Heart left ventricle (tissue), 16 donors: ENCODE data around the gene ASXL2. TPM values are rescaled to one million over a fixed set of nuclear protein-coding genes. Genes with fewer than 3 reads are reported as not detected.

Experiments used
- ATAC-seq, 4 donors: fragments of 200-7000 bp; cut with Tn5 transposase; one replicate each; pipeline ENCODE4 v1.9.1; 2020 to 2022; ENCODE audit warnings: moderate library complexity in 4 of 4, mild to moderate bottlenecking in 3 of 4, moderate number of reproducible peaks in 1 of 4
- DNase-seq, 5 donors: peaks; one replicate each; pipeline ENCODE4 v3.0.0-alpha.2; 2020
- H3K27ac ChIP-seq, 12 donors: fragments of 200-600 bp; sonication (generic) in 4 of 12; one replicate each; pipeline versions ENCODE4 v1.5.0 to v1.8.0; 2016 to 2022; ENCODE audit warnings: mild to moderate bottlenecking in 2 of 12
- H3K27me3 ChIP-seq, 9 donors: fragments of 200-600 bp; sonication (generic) in 2 of 9; one replicate each; pipeline versions ENCODE4 v1.5.1 to v1.8.0; 2016 to 2022; ENCODE audit warnings: mild to moderate bottlenecking in 3 of 9
- H3K36me3 ChIP-seq, 9 donors: fragments of 200-600 bp; sonication (generic) in 2 of 9; one replicate each; pipeline versions ENCODE4 v1.5.0 to v1.8.0; 2018 to 2022; ENCODE audit warnings: mild to moderate bottlenecking in 2 of 9
- H3K4me1 ChIP-seq, 12 donors: fragments of 200-600 bp; sonication (generic) in 4 of 12; one replicate each; pipeline versions ENCODE4 v1.5.0 to v1.8.0; 2016 to 2022; ENCODE audit warnings: mild to moderate bottlenecking in 3 of 12
- H3K4me3 ChIP-seq, 12 donors: fragments of 200-600 bp; sonication (generic) in 4 of 12; one replicate each; pipeline versions ENCODE4 v1.5.0 to v1.8.0; 2017 to 2022; ENCODE audit warnings: mild to moderate bottlenecking in 9 of 12, moderate library complexity in 4 of 12
- H3K9me3 ChIP-seq, 12 donors: fragments of 200-600 bp; sonication (generic) in 4 of 12; one replicate each; pipeline versions ENCODE4 v1.5.0 to v1.8.0; 2016 to 2022; ENCODE audit warnings: mild to moderate bottlenecking in 1 of 12
- POLR2A ChIP-seq, 2 donors: fragments of 450-650 bp; IDR thresholded peaks; one replicate each; pipeline ENCODE4 v1.6.1; 2017; ENCODE audit warnings: antibody characterized with exemption in 2 of 2, mild to moderate bottlenecking in 2 of 2, moderate library complexity in 2 of 2
- WGBS, 4 donors: extraction: QIAGEN DNeasy Blood & Tissue Kit in 2 of 4; methylation state at CpG; one replicate each; pipeline versions ENCODE4 v1.1.5 to v1.1.7; 2013 to 2018; 5-methylcytosine and 5-hydroxymethylcytosine counted together
- intact Hi-C, 10 donors: fragments of 100-400 bp; cut with DNase I; formaldehyde crosslinking; loops; one replicate each; pipeline versions ENCODE4 v1.11.1 to v1.14.2; 2022
- long read RNA-seq, 3 donors: library from polyadenylated mRNA; unstranded; transcript quantifications; one replicate each; pipeline ENCODE4 v2.0.0, GENCODE V29; 2020 to 2021
- polyA plus RNA-seq, 2 donors: library from polyadenylated mRNA; stranded (reverse); fragments of 200-250 nt; gene quantifications; one replicate each; pipeline ENCODE4 v1.2.3, GENCODE V29; 2013
- total RNA-seq, 9 donors: library from RNA; depleted of rRNA in 2 of 9; stranded (reverse); fragments of >200 nt in 2 of 9; fragmentation: NEBNext Ultra II Directional in 3 of 9; extraction: Animal tissue kit (Norgen Biotek cat#: 25700) in 3 of 9; gene quantifications; one replicate each; pipeline versions ENCODE4 v1.1.0 to v1.2.4, GENCODE V29; 2016 to 2023
- TF ChIP-seq, protein P1 (sequence below), 12 donors: fragments of 200-600 bp; sonication (generic) in 4 of 12; IDR thresholded peaks; one replicate each; pipeline versions ENCODE4 v1.5.0 to v1.8.0; 2018 to 2022; ENCODE audit warnings: antibody characterized with exemption in 12 of 12, mild to moderate bottlenecking in 5 of 12
- donor health status: ischemic (EF 13 %, LVEDD 7.1; RV severe dilation, severe dysfunction).
- donor health status: healthy with polysubstance abuse.
- donor health status: DM: no; HTN: yes; CAD: no.
- donor health status: DM: no; HTN: no; CAD: no.
- donor health status: ischemic (EF 25% LVEDD 6.9; RV normal size, moderate dysfunction).
- donor health status: ischemic (EF 25% LVEDD 5.7; RV mildly dilated, moderate dysfunction).
- donor health status: healthy.
- donor health status: DM: yes; HTN: yes; CAD: no.
- donor health status: ischemic (EF 35%, LVEDD 5.7; RV mildly dilated, moderate dysfunction).
- donor health status: nonischemic (EF 11% LVEDD 7.7; RV severe dilation, severe dysfunction).
- donor health status: DM: yes; HTN: yes; CAD: no.
- donor health status: PGD.
- donor health status: ischemic (EF 29% LVEDD 5.4; RV normal size, mild dysfunction).
- donor health status: nonischemic (EF 23%, LVEDD 6.1; RV moderate dilation, normal function).

Gene ASXL2
- total RNA-seq: 10 to 100 TPM; 19.2 to 35.3 (median 30.3) TPM
- polyA plus RNA-seq: 1 to 10 TPM; 1.9 to 7.0 TPM
- long read RNA-seq, donor 1, partial matches to known transcripts: 0 of 5 reads
- long read RNA-seq, donor 1, other reads (novel, unspliced or antisense): 5 of 5 reads
- long read RNA-seq, donor 2, partial matches to known transcripts: 1 of 4 reads
- long read RNA-seq, donor 2, other reads (novel, unspliced or antisense): 3 of 4 reads
- long read RNA-seq, donor 3, partial matches to known transcripts: 0 of 1 reads
- long read RNA-seq, donor 3, other reads (novel, unspliced or antisense): 1 of 1 reads

GRCh38 chr2:25878361-25879132 is at the start of gene ASXL2:
ASXL2 (minus strand) TSS chr2:25878487; CDS start chr2:25878222, 265 bp downstream.
- Histone ChIP-seq H3K27me3 (peaks cover 0 to 6% (median 0%) of the 10 kb centered on the region in 9 donors), H3K36me3 (peaks cover 0 to 14% (median 3%) of the 10 kb centered on the region in 9 donors), H3K4me3 (peak within 1 kb of the TSS; percentile 75 to 97 (median 93)), H3K27ac (peak within 1 kb of the TSS; percentile 87 to 98 (median 96)), H3K4me1 (peaks cover 0 to 26% (median 18%) of the 10 kb centered on the region in 12 donors), H3K9me3 (no peaks in the 10 kb centered on the region)
- TF ChIP-seq, protein P1, sequence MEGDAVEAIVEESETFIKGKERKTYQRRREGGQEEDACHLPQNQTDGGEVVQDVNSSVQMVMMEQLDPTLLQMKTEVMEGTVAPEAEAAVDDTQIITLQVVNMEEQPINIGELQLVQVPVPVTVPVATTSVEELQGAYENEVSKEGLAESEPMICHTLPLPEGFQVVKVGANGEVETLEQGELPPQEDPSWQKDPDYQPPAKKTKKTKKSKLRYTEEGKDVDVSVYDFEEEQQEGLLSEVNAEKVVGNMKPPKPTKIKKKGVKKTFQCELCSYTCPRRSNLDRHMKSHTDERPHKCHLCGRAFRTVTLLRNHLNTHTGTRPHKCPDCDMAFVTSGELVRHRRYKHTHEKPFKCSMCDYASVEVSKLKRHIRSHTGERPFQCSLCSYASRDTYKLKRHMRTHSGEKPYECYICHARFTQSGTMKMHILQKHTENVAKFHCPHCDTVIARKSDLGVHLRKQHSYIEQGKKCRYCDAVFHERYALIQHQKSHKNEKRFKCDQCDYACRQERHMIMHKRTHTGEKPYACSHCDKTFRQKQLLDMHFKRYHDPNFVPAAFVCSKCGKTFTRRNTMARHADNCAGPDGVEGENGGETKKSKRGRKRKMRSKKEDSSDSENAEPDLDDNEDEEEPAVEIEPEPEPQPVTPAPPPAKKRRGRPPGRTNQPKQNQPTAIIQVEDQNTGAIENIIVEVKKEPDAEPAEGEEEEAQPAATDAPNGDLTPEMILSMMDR (IDR thresholded peaks at IDR 0.05): peak in 3 of 12 donors; percentile 10 to 25 (median 23)
- TF ChIP-seq POLR2A (IDR thresholded peaks at IDR 0.05): peak in 1 of 2 donors; percentile 67
- WGBS, 4 donors: 2 to 8% (median 2%) methylated on average over 12 to 56 of the region's 56 CpGs
- intact Hi-C loops: loop anchor here in 5 of 10 donors (5.0 to 10.0 kb wide), 3 partner anchors 59 to 204 kb away; partner anchors contain the start of gene DTNB (in 2 of the 5)
- ATAC-seq (peak; percentile 97 to 98 (median 98)), DNase-seq (peak; percentile 96 to 98 (median 98))

GRCh38 chr2:25926984-25927756 is 48.9 kb upstream of the ASXL2 start:
- no peak for ATAC-seq
- whole genome bisulfite sequencing, 4 donors: 79 to 82% (median 81%) methylated on average over 18 of the region's 18 CpGs
- TF ChIP-seq, protein P1 (IDR thresholded peaks at IDR 0.05): no peak
- Histone ChIP-seq H3K9me3 (no peaks in the 10 kb centered on the region), H3K36me3 (peaks cover 0 to 20% (median 7%) of the 10 kb centered on the region in 9 donors), H3K27me3 (no peaks in the 10 kb centered on the region), H3K4me1 (no peaks in the 10 kb centered on the region), H3K27ac (no peak overlapping the region), H3K4me3 (no peak overlapping the region)
- intact Hi-C loops: no loop called here
- no peak for DNase-seq

- no peak overlapping the region for H3K4me3 ChIP-seq
- no peaks in the 10 kb centered on the region for H3K27me3 ChIP-seq
- ATAC-seq (no peak), DNase-seq (no peak)
- no peaks in the 10 kb centered on the region for H3K9me3 ChIP-seq
- WGBS, 4 donors: 70 to 81% (median 78%) methylated on average over 2 of the region's 2 CpGs
- intact Hi-C loops: no loop called here
- TF ChIP-seq, protein P1 (IDR thresholded peaks at IDR 0.05): no peak
- TF ChIP-seq POLR2A (IDR thresholded peaks at IDR 0.05): no peak
- H3K36me3 ChIP-seq: peaks cover 0 to 7% (median 0%) of the 10 kb centered on the region in 9 donors
- no peak overlapping the region for H3K27ac ChIP-seq
- no peaks in the 10 kb centered on the region for H3K4me1 ChIP-seq
Measured at GRCh38 chr2:25922501-25922900, 44.2 kb upstream of the ASXL2 start.
